Endothelial cell of umbilical vein (primary cell): ENCODE data around the gene NHS.

Experiments
- CTCF ChIP-seq, 2 donors: IDR thresholded peaks; 1 replicate in 1 of 2; 2 replicates in 1 of 2; pipeline ENCODE4 v1.5.1; 2011; ENCODE audit warnings: low read length in 2 of 2, mild to moderate bottlenecking in 2 of 2, moderate library complexity in 2 of 2, control low read depth in 1 of 2, inconsistent platforms in 1 of 2, low read depth in 1 of 2; ENCODE audit not compliant: insufficient read depth in 1 of 2; ENCODE audit errors: extremely low read depth in 1 of 2
- EZH2 ChIP-seq: IDR thresholded peaks from 2 replicates; pipeline ENCODE4 v1.6.1; 2012; ENCODE audit warnings: borderline replicate concordance, low read depth, mild to moderate bottlenecking, moderate library complexity, low read length, inconsistent platforms; ENCODE audit not compliant: severe bottlenecking
- TF ChIP-seq, protein P1 (sequence below): IDR thresholded peaks from 2 replicates; pipeline ENCODE4 v1.6.1; 2011; ENCODE audit not compliant: insufficient read depth, insufficient read length

DNA sequence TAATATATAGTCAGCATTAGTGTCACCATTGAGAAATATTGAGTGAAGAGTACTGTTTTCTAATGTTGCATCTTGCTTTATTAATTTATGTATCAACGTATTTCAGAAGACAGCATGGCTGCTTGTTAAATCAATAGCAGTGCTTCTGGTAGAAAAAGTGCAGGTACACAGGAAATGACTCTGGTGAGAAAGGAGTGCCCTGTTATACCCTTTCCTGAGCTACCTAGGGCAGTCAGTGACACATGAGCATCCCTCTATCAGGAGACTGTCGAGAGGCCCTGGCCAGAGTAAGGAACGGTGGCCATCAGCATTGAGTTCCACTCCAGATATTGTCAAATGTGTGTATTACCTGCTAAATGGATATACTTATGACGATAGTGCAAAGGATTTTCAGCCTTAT is 404.4 kb downstream of the NHS start:
- TF ChIP-seq CTCF (IDR thresholded peaks at IDR 0.05; ENCODE audit: extremely low read depth in 1 of 2, insufficient read depth in 1 of 2, low read depth in 1 of 2, low read length in 2 of 2) (no peak), EZH2 (no peak)
- TF ChIP-seq, protein P1, sequence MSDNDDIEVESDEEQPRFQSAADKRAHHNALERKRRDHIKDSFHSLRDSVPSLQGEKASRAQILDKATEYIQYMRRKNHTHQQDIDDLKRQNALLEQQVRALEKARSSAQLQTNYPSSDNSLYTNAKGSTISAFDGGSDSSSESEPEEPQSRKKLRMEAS = no peak
